CD4-positive, alpha-beta T cell (primary cell): ENCODE results near the gene BANP. TPM values are rescaled to one million over a fixed set of nuclear protein-coding genes. Genes with fewer than 3 reads are reported as not detected.

Experiments
- ATAC-seq: fragments of 200-7000 bp; cut with Tn5 transposase; one replicate; pipeline ENCODE4 v1.10.0; 2022; ENCODE audit warnings: mild to moderate bottlenecking; ENCODE audit not compliant: poor library complexity
- CTCF ChIA-PET: fragments of 350-600 bp; sonication (Branson Sonifier 250); formaldehyde crosslinking; loops from one replicate; lab custom pipeline; 2021; ENCODE audit warnings: antibody characterized with exemption, inconsistent platforms; lab: Charles Lee
- POLR2A ChIA-PET: fragments of 350-600 bp; sonication (Branson Sonifier 250); formaldehyde crosslinking; loops from one replicate; lab custom pipeline; 2021; ENCODE audit warnings: antibody characterized with exemption, inconsistent platforms; lab: Charles Lee
- DNase-seq, 14 experiments: peaks; one replicate each; pipeline ENCODE4 v3.0.0-alpha.2; 2013 to 2020; ENCODE audit warnings: mixed read lengths in 2 of 14
- H3K27ac ChIP-seq, 2 donors: one replicate each; pipeline versions ENCODE4 v1.5.1 to v1.7.0; 2013; ENCODE audit warnings: low read length in 2 of 2, low read depth in 1 of 2, mild to moderate bottlenecking in 1 of 2
- H3K27me3 ChIP-seq, 2 experiments: 1 replicate in 1 of 2; 2 replicates in 1 of 2; pipeline versions ENCODE4 v1.6.1 to v1.7.0; 2013; ENCODE audit warnings: low read length in 2 of 2, control low read depth in 1 of 2, mild to moderate bottlenecking in 1 of 2, moderate library complexity in 1 of 2; ENCODE audit not compliant: insufficient read depth in 2 of 2, control insufficient read depth in 1 of 2
- H3K36me3 ChIP-seq: one replicate; pipeline ENCODE4 v1.6.1; 2013; ENCODE audit warnings: low read length, control low read depth; ENCODE audit not compliant: insufficient read depth
- H3K4me1 ChIP-seq: one replicate; pipeline ENCODE4 v1.6.1; 2013; ENCODE audit warnings: low read length, control low read depth; ENCODE audit not compliant: insufficient read depth
- H3K4me3 ChIP-seq: one replicate; pipeline ENCODE4 v1.5.1; 2013; ENCODE audit warnings: mild to moderate bottlenecking, low read length, moderate library complexity
- H3K9me3 ChIP-seq, 2 experiments: 1 replicate in 1 of 2; 2 replicates in 1 of 2; pipeline versions ENCODE4 v1.6.1 to v1.7.0; 2013; ENCODE audit warnings: low read length in 2 of 2, mild to moderate bottlenecking in 2 of 2, control low read depth in 1 of 2, moderate library complexity in 1 of 2; ENCODE audit not compliant: control insufficient read depth in 1 of 2, insufficient read depth in 1 of 2
- H3K27ac Mint-ChIP-seq: one replicate; pipeline ENCODE4 v1.8.0; 2020; ENCODE audit warnings: mixed read lengths
- H3K27me3 Mint-ChIP-seq: one replicate; pipeline ENCODE4 v1.8.0; 2021; ENCODE audit warnings: mixed read lengths
- H3K36me3 Mint-ChIP-seq: one replicate; pipeline ENCODE4 v1.8.0; 2021; ENCODE audit warnings: low read depth, mixed read lengths
- H3K4me1 Mint-ChIP-seq: one replicate; pipeline ENCODE4 v1.8.0; 2021; ENCODE audit warnings: low read depth, mixed read lengths
- H3K4me3 Mint-ChIP-seq: one replicate; pipeline ENCODE4 v1.8.0; 2020; ENCODE audit warnings: mild to moderate bottlenecking, mixed read lengths
- H3K9me3 Mint-ChIP-seq: one replicate; pipeline ENCODE4 v1.8.0; 2020; ENCODE audit warnings: mixed read lengths
- CTCF ChIP-seq: fragments of 200-600 bp; IDR thresholded peaks from one replicate; pipeline ENCODE4 v1.8.0; 2022; ENCODE audit warnings: antibody characterized with exemption, mild to moderate bottlenecking
- intact Hi-C, 2 experiments: fragments of 100-400 bp; cut with DNase I in 1 of 2; cut with micrococcal nuclease in 1 of 2; formaldehyde crosslinking; loops; one replicate each; pipeline versions ENCODE4 v1.15.1 to v1.9.0; 2023 to 2025; cut with DNase I, micrococcal nuclease
- total RNA-seq, 174 experiments: library from RNA in 2 of 174; stranded (reverse) in 2 of 174; gene quantifications; one replicate each; pipeline ENCODE4 v1.2.3 and lab custom pipeline; 2021 to 2026

BANP gene
- total RNA-seq, 2 experiments from 2014 or later, result 57.5 to 58.6 TPM

GRCh38 chr16:88059701-88060386, 108.6 kb downstream of the BANP start:
- Histone ChIP-seq H3K27ac (no peak overlapping the region), H3K36me3 (peaks cover 46% of the 10 kb centered on the region), H3K4me3 (no peak overlapping the region), H3K27me3 (no peaks in the 10 kb centered on the region), H3K9me3 (no peaks in the 10 kb centered on the region), H3K4me1 (no peaks in the 10 kb centered on the region)
- ChIA-PET CTCF (no interaction called here), POLR2A (no interaction called here)
- no peaks in the 10 kb centered on the region for H3K9me3 Mint-ChIP-seq
- DNase-seq (no peak), ATAC-seq (no peak)
- no peaks in the 10 kb centered on the region for H3K4me1 Mint-ChIP-seq
- H3K4me3 Mint-ChIP-seq, result no peak overlapping the region
- intact Hi-C loops, result no loop called here
- no peaks in the 10 kb centered on the region for H3K27me3 Mint-ChIP-seq
- peaks cover 48% of the 10 kb centered on the region for H3K36me3 Mint-ChIP-seq
- no peak for TF ChIP-seq CTCF
- H3K27ac Mint-ChIP-seq, result no peak overlapping the region

GRCh38 chr16:88060524-88061219, 109.4 kb downstream of the BANP start:
- Mint-ChIP-seq H3K9me3 (no peaks in the 10 kb centered on the region), H3K27me3 (no peaks in the 10 kb centered on the region), H3K27ac (no peak overlapping the region), H3K4me3 (no peak overlapping the region), H3K36me3 (peaks cover 48% of the 10 kb centered on the region), H3K4me1 (no peaks in the 10 kb centered on the region)
- no peak for ATAC-seq
- no peak overlapping the region for H3K4me3 ChIP-seq
- H3K36me3 ChIP-seq, result peaks cover 54% of the 10 kb centered on the region
- H3K27ac ChIP-seq, result no peak overlapping the region
- H3K4me1 ChIP-seq, result no peaks in the 10 kb centered on the region
- TF ChIP-seq CTCF, result no peak
- no peak for DNase-seq
- no peaks in the 10 kb centered on the region for H3K9me3 ChIP-seq
- ChIA-PET CTCF (no interaction called here), POLR2A (no interaction called here)
- H3K27me3 ChIP-seq, result no peaks in the 10 kb centered on the region
- intact Hi-C loops, result no loop called here

GRCh38 chr16:88061346-88062110, 110.3 kb downstream of the BANP start:
- peaks cover 45% of the 10 kb centered on the region for H3K36me3 Mint-ChIP-seq
- DNase-seq (no peak), ATAC-seq (no peak)
- Histone ChIP-seq H3K27ac (no peak overlapping the region), H3K4me1 (no peaks in the 10 kb centered on the region), H3K9me3 (no peaks in the 10 kb centered on the region), H3K4me3 (no peak overlapping the region), H3K27me3 (no peaks in the 10 kb centered on the region), H3K36me3 (peaks cover 60% of the 10 kb centered on the region)
- H3K4me1 Mint-ChIP-seq, result no peaks in the 10 kb centered on the region
- intact Hi-C loops, result no loop called here
- no peak overlapping the region for H3K27ac Mint-ChIP-seq
- H3K27me3 Mint-ChIP-seq, result no peaks in the 10 kb centered on the region
- CTCF ChIA-PET, result no interaction called here
- no peak for TF ChIP-seq CTCF
- POLR2A ChIA-PET, result no interaction called here
- H3K4me3 Mint-ChIP-seq, result no peak overlapping the region
- H3K9me3 Mint-ChIP-seq, result no peaks in the 10 kb centered on the region
